ENCODE measurements around the gene CLDN14. TPM values are rescaled to one million over a fixed set of nuclear protein-coding genes. Genes with fewer than 3 reads are reported as not detected.

The CLDN14 gene
- total and polyA plus RNA-seq, 2 experiments from 2014 or later, result not detected

- TF ChIP-seq REST (IDR thresholded peaks at IDR 0.05; ENCODE audit: unreplicated experiment), result no peak
Observed at GRCh38 chr21:36463991-36464390, 15.9 kb downstream of the CLDN14 start (continued).

- no peak for DNase-seq (ENCODE audit: low spot score)
- H3K79me2 ChIP-seq (replicated peaks; ENCODE audit: insufficient read depth), result no peaks in the 10 kb centered on the region
- H4K20me1 ChIP-seq (replicated peaks; ENCODE audit: insufficient read depth), result no peaks in the 10 kb centered on the region
- H3K27me3 Mint-ChIP-seq (ENCODE audit: insufficient read depth, low read depth, poor library complexity), result peaks cover 2% of the 10 kb centered on the region
- no peak overlapping the region for H3K27ac ChIP-seq (ENCODE audit: low read depth)
- no peaks in the 10 kb centered on the region for H3K27me3 ChIP-seq (ENCODE audit: insufficient read depth)
- no peaks in the 10 kb centered on the region for H3K9me2 ChIP-seq (ENCODE audit: insufficient read depth)
- no peak overlapping the region for H2AFZ ChIP-seq
- peaks cover 21% of the 10 kb centered on the region for H3K4me1 Mint-ChIP-seq
- H3K4me2 ChIP-seq, result no peak overlapping the region
- no peaks in the 10 kb centered on the region for H3K36me3 Mint-ChIP-seq (ENCODE audit: low read depth)
- no peaks in the 10 kb centered on the region for H3K36me3 ChIP-seq (ENCODE audit: insufficient read depth)
- no peak overlapping the region for H3K4me3 ChIP-seq
- H3F3A ChIP-seq (replicated peaks; ENCODE audit: low read depth), result no peaks in the 10 kb centered on the region
- H3K9me3 Mint-ChIP-seq, result no peaks in the 10 kb centered on the region
- H3K4me1 ChIP-seq (ENCODE audit: insufficient read depth), result no peaks in the 10 kb centered on the region
- TF ChIP-seq POLR2AphosphoS5 (IDR thresholded peaks at IDR 0.05; ENCODE audit: low read depth), result no peak
- TF ChIP-seq EZH2 (IDR thresholded peaks at IDR 0.05; ENCODE audit: low read depth, unreplicated experiment), result no peak
- no peak overlapping the region for H3K4me3 Mint-ChIP-seq
- H3K27ac Mint-ChIP-seq, result no peak overlapping the region
- no peak for ATAC-seq
Observed at GRCh38 chr21:36463204-36463603, 16.7 kb downstream of the CLDN14 start.

- no peak overlapping the region for H3K27ac ChIP-seq (ENCODE audit: low read depth)
- H3K4me2 ChIP-seq, result no peak overlapping the region
- H3K27me3 ChIP-seq (ENCODE audit: insufficient read depth), result no peaks in the 10 kb centered on the region
- Mint-ChIP-seq H3K27me3 (ENCODE audit: insufficient read depth, low read depth, poor library complexity) (peaks cover 2% of the 10 kb centered on the region), H3K4me1 (peaks cover 21% of the 10 kb centered on the region), H3K27ac (no peak overlapping the region), H3K4me3 (no peak overlapping the region), H3K36me3 (ENCODE audit: low read depth) (no peaks in the 10 kb centered on the region), H3K9me3 (no peaks in the 10 kb centered on the region)
- 0 out of 2 replicates have a peak overlapping the region, but pooled peaks have one; percentile 23 for H2AFZ ChIP-seq
- H3K79me2 ChIP-seq (replicated peaks; ENCODE audit: insufficient read depth), result no peaks in the 10 kb centered on the region
- DNase-seq (ENCODE audit: low spot score) (peak; percentile 33), ATAC-seq (no peak; the same call in 2 of the 3 replicates)
- no peaks in the 10 kb centered on the region for H3K9me2 ChIP-seq (ENCODE audit: insufficient read depth)
- H3K4me3 ChIP-seq, result no peak overlapping the region
- no peaks in the 10 kb centered on the region for H4K20me1 ChIP-seq (replicated peaks; ENCODE audit: insufficient read depth)
- no peaks in the 10 kb centered on the region for H3K36me3 ChIP-seq (ENCODE audit: insufficient read depth)
- no peaks in the 10 kb centered on the region for H3K4me1 ChIP-seq (ENCODE audit: insufficient read depth)
- H3F3A ChIP-seq (replicated peaks; ENCODE audit: low read depth), result no peaks in the 10 kb centered on the region
- TF ChIP-seq EZH2phosphoT487 (IDR thresholded peaks at IDR 0.05; ENCODE audit: unreplicated experiment) (no peak), CREB1 (CRISPR knock-in tag; IDR thresholded peaks at IDR 0.05; ENCODE audit: low read depth) (no peak), NANOG (IDR thresholded peaks at IDR 0.05; ENCODE audit: borderline replicate concordance) (no peak), REST (IDR thresholded peaks at IDR 0.05; ENCODE audit: unreplicated experiment) (no peak), EZH2 (IDR thresholded peaks at IDR 0.05; ENCODE audit: low read depth, unreplicated experiment) (no peak), ETS1 (IDR thresholded peaks at IDR 0.05) (no peak), JUNB (IDR thresholded peaks at IDR 0.05; ENCODE audit: unreplicated experiment) (no peak), ZNF331 (CRISPR knock-in tag; IDR thresholded peaks at IDR 0.05; ENCODE audit: low read depth) (no peak), ZNF114 (CRISPR knock-in tag; IDR thresholded peaks at IDR 0.05) (no peak), CTCF (conservative IDR thresholded peaks at IDR 0.05; ENCODE audit: low read depth in 2 of 2) (no peak)
Observed at GRCh38 chr21:36461918-36462486, 17.9 kb downstream of the CLDN14 start.
